GM06990 (cell line): ENCODE results near the gene OR10H3.
"Not testable (repeated sequence)": the region's sequence is repeated elsewhere in the genome, so short reads cannot be mapped to it uniquely, and the experiment has no call there.

Experiments
- DNase-seq: peaks from one replicate; pipeline ENCODE4 v3.0.0-alpha.2; 2011; ENCODE audit not compliant: insufficient read length; ENCODE audit errors: extremely low read depth
- H3K27me3 ChIP-seq: replicated peaks from 2 replicates; pipeline ENCODE4 v1.6.0; 2011; ENCODE audit warnings: low read length; ENCODE audit not compliant: control insufficient read depth, insufficient read depth
- H3K36me3 ChIP-seq: 2 replicates; pipeline ENCODE4 v1.5.1; 2011; ENCODE audit warnings: low read length; ENCODE audit not compliant: control insufficient read depth, insufficient read depth
- H3K4me3 ChIP-seq: replicated peaks from 2 replicates; pipeline ENCODE4 v1.5.1; 2011; ENCODE audit warnings: low read depth, mild to moderate bottlenecking, control low read depth, low read length
- CTCF ChIP-seq: IDR thresholded peaks from 2 replicates; pipeline ENCODE4 v1.5.1; 2011; ENCODE audit warnings: low read length, control low read depth, mild to moderate bottlenecking, inconsistent platforms; ENCODE audit not compliant: insufficient read depth, poor library complexity, severe bottlenecking

The OR10H3 gene

GRCh38 chr19:15769586-15769985 lies 31.8 kb downstream of the OR10H3 start:
- no peak for DNase-seq
- Histone ChIP-seq H3K36me3 (no peaks in the 10 kb centered on the region), H3K27me3 (no peaks in the 10 kb centered on the region; the same call in 1 of the 2 replicates), H3K4me3 (no peak overlapping the region)
- TF ChIP-seq CTCF, result no peak

GRCh38 chr19:15774159-15774558 lies 36.4 kb downstream of the OR10H3 start:
- DNase-seq, result not testable (repeated sequence)

GRCh38 chr19:15775249-15775648 lies 37.5 kb downstream of the OR10H3 start:
- Histone ChIP-seq H3K27me3 (no peaks in the 10 kb centered on the region), H3K36me3 (no peaks in the 10 kb centered on the region)

More at GRCh38 chr19:15774159-15774558, 36.4 kb downstream of the OR10H3 start:
- H3K4me3 ChIP-seq, H3K36me3 ChIP-seq, H3K27me3 ChIP-seq: not testable (repeated sequence)

GRCh38 chr19:15776264-15776663 lies 38.5 kb downstream of the OR10H3 start:
- DNase-seq, result no peak
- Histone ChIP-seq H3K4me3 (no peak overlapping the region), H3K36me3 (no peaks in the 10 kb centered on the region), H3K27me3 (no peaks in the 10 kb centered on the region)
- no peak for TF ChIP-seq CTCF

More at GRCh38 chr19:15775249-15775648, 37.5 kb downstream of the OR10H3 start:
- no peak for TF ChIP-seq CTCF
- DNase-seq, result no peak
- H3K4me3 ChIP-seq, result no peak overlapping the region

GRCh38 chr19:15776991-15777970 lies 39.5 kb downstream of the OR10H3 start:
- H3K36me3 ChIP-seq, result no peaks in the 10 kb centered on the region
- no peaks in the 10 kb centered on the region for H3K27me3 ChIP-seq
- no peak for DNase-seq
- no peak for TF ChIP-seq CTCF
- no peak overlapping the region for H3K4me3 ChIP-seq

GRCh38 chr19:15779756-15780476 lies 42.1 kb downstream of the OR10H3 start:
- Histone ChIP-seq H3K36me3 (no peaks in the 10 kb centered on the region), H3K4me3 (no peak overlapping the region), H3K27me3 (no peaks in the 10 kb centered on the region)
- TF ChIP-seq CTCF, result no peak
- DNase-seq, result no peak
